Measurements from ENCODE around the gene SLC17A2.

SLC17A2 gene

DNA sequence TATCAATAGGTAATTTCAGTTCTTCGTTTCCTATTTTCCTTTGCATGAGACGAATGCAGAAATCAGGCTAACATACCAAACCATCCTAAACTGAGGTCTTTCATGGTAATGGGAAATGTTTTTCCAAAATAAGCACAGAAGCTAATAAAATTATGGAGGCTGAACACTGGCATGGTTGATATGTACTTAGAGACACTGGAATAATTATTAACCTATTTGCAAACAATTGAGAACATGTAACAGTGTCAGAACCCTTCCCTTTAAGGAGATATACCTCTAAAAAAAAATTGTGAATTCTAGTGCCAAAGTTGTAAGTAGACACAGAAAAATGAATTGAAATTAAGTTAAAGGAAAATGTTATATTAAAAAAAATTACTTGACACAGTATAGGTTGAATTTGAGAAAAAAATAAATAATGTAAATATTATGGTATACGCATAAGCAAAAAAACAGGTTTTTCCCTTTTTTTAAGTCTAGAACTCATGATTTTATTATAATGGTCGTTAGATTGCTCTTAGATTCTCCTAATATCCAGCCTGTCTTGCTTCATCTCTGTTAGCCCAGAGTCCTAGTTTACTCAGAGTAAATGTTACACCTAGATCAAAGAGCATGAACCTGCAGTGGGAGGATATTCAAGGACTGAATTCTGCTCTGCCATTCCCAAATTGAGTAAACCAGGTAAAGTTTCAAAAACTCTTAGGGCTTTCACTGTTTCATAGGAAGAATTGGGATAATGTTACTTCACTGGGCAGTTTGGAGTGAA lies 1.7 kb downstream of the SLC17A2 start:
- H3K4me3 ChIP-seq (ENCODE audit: low read depth, low read length): no peak overlapping the region
- no peak for DNase-seq (ENCODE audit: low read depth)
- TF ChIP-seq, protein P1, sequence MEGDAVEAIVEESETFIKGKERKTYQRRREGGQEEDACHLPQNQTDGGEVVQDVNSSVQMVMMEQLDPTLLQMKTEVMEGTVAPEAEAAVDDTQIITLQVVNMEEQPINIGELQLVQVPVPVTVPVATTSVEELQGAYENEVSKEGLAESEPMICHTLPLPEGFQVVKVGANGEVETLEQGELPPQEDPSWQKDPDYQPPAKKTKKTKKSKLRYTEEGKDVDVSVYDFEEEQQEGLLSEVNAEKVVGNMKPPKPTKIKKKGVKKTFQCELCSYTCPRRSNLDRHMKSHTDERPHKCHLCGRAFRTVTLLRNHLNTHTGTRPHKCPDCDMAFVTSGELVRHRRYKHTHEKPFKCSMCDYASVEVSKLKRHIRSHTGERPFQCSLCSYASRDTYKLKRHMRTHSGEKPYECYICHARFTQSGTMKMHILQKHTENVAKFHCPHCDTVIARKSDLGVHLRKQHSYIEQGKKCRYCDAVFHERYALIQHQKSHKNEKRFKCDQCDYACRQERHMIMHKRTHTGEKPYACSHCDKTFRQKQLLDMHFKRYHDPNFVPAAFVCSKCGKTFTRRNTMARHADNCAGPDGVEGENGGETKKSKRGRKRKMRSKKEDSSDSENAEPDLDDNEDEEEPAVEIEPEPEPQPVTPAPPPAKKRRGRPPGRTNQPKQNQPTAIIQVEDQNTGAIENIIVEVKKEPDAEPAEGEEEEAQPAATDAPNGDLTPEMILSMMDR (conservative IDR thresholded peaks at IDR 0.05; ENCODE audit: low read depth, low read length): no peak

GRCh38 chr6:25927756-25928216 lies 2.7 kb downstream of the SLC17A2 start:
- H3K4me3 ChIP-seq (ENCODE audit: low read depth, low read length): no peak overlapping the region
- TF ChIP-seq, protein P1 (conservative IDR thresholded peaks at IDR 0.05; ENCODE audit: low read depth, low read length): no peak
- DNase-seq (ENCODE audit: low read depth): no peak

- H3K4me3 ChIP-seq (ENCODE audit: low read depth, low read length): no peak overlapping the region
- DNase-seq (ENCODE audit: low read depth): no peak
- TF ChIP-seq, protein P1 (conservative IDR thresholded peaks at IDR 0.05; ENCODE audit: low read depth, low read length): no peak
Observed at GRCh38 chr6:25927178-25927577, 3.3 kb downstream of the SLC17A2 start.

DNA sequence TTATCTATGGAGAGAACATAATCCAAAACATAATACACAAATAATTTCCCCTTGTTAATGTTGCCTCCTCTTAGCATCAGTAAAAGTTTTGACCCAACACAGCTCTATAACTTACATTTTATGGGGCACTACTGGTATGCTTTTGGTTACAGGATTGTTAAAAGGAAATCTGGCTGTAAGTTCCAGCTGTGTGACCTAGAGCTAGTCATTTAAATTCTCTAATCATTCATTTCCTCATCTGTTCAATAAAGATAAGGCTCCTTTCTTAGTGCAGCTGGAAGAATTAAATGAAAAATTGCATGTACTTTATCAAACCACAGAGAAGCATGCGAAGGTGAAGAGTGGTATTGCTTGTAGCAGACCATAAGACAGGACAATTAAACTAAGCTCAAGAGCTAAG lies 4.6 kb downstream of the SLC17A2 start:
- H3K4me3 ChIP-seq (ENCODE audit: low read depth, low read length): no peak overlapping the region
- TF ChIP-seq, protein P1 (conservative IDR thresholded peaks at IDR 0.05; ENCODE audit: low read depth, low read length): no peak
- DNase-seq (ENCODE audit: low read depth): no peak

- TF ChIP-seq, protein P1 (conservative IDR thresholded peaks at IDR 0.05; ENCODE audit: low read depth, low read length): no peak
- H3K4me3 ChIP-seq (ENCODE audit: low read depth, low read length): no peak overlapping the region
- DNase-seq (ENCODE audit: low read depth): no peak
Observed at GRCh38 chr6:25922301-25922700, 8.2 kb downstream of the SLC17A2 start.

DNA sequence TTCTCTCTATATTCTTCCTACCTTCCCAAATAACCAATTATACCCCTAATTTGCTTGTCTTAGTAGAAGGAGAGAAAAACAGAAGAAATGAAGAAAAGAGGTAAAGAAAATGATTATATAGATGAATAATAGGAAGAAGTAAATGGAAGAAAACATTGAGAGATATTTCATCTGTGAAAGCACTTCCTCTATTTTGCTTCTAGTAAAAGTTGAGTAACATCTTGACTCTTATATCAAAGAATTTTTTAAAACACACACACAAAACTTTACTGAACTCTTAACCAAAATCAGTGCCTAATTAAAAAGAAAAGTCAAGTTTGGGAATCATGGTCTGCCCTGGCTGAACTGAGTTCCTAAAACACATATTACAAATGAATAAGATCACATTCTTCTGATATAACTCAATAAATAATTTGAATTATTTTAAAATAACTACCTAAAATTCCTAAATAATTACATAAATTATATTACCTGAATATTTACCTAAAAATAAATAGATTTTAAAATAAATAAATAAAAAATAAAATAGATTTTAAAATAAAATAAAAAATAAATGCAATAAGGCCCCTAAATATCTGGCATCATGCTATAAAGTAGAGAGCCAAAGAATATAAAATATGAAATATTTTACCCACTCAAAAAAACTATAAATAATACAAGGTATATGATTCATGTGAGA lies 8.8 kb downstream of the SLC17A2 start:
- no peak overlapping the region for H3K4me3 ChIP-seq (ENCODE audit: low read depth, low read length)
- no peak for DNase-seq (ENCODE audit: low read depth)
- TF ChIP-seq, protein P1 (conservative IDR thresholded peaks at IDR 0.05; ENCODE audit: low read depth, low read length): no peak
